Neural cell (in vitro differentiated cells): Measurements from ENCODE around the gene EDRF1.

Experiments used
- EP300 ChIP-seq: fragments of 450-650 bp; conservative IDR thresholded peaks from 2 replicates; pipeline ENCODE4 v1.6.1; 2014; ENCODE audit warnings: antibody characterized with exemption, mild to moderate bottlenecking, moderate library complexity; ENCODE audit not compliant: poor library complexity, severe bottlenecking
- EZH2 ChIP-seq: fragments of 200-600, 300-800 bp; shearing (Covaris generic), sonication (generic); IDR thresholded peaks from 2 replicates; pipeline ENCODE4 v1.6.1; 2014; ENCODE audit warnings: antibody characterized with exemption, low read length, borderline replicate concordance, mild to moderate bottlenecking; ENCODE audit not compliant: insufficient read depth, poor library complexity, severe bottlenecking
- MXI1 ChIP-seq: fragments of 450-650 bp; conservative IDR thresholded peaks from 2 replicates; pipeline ENCODE4 v1.6.1; 2014; ENCODE audit warnings: antibody characterized with exemption, mild to moderate bottlenecking; ENCODE audit not compliant: poor library complexity, severe bottlenecking
- RAD21 ChIP-seq: fragments of 450-650 bp; conservative IDR thresholded peaks from 2 replicates; pipeline ENCODE4 v1.6.1; 2014; ENCODE audit warnings: antibody characterized with exemption, mild to moderate bottlenecking, moderate library complexity
- SMC3 ChIP-seq: fragments of 450-650 bp; conservative IDR thresholded peaks from 2 replicates; pipeline ENCODE4 v1.6.1; 2014; ENCODE audit warnings: antibody characterized with exemption, mild to moderate bottlenecking, moderate library complexity; ENCODE audit not compliant: poor library complexity
- TF ChIP-seq, protein P1 (sequence below): fragments of 450-650 bp; IDR thresholded peaks from 2 replicates; pipeline ENCODE4 v1.5.1; 2014; ENCODE audit warnings: antibody characterized with exemption, mild to moderate bottlenecking, moderate library complexity; ENCODE audit not compliant: poor library complexity, severe bottlenecking
- TF ChIP-seq, protein P2 (sequence below): IDR thresholded peaks from 2 replicates; pipeline ENCODE4 v1.6.1; 2012; ENCODE audit warnings: borderline replicate concordance

DNA sequence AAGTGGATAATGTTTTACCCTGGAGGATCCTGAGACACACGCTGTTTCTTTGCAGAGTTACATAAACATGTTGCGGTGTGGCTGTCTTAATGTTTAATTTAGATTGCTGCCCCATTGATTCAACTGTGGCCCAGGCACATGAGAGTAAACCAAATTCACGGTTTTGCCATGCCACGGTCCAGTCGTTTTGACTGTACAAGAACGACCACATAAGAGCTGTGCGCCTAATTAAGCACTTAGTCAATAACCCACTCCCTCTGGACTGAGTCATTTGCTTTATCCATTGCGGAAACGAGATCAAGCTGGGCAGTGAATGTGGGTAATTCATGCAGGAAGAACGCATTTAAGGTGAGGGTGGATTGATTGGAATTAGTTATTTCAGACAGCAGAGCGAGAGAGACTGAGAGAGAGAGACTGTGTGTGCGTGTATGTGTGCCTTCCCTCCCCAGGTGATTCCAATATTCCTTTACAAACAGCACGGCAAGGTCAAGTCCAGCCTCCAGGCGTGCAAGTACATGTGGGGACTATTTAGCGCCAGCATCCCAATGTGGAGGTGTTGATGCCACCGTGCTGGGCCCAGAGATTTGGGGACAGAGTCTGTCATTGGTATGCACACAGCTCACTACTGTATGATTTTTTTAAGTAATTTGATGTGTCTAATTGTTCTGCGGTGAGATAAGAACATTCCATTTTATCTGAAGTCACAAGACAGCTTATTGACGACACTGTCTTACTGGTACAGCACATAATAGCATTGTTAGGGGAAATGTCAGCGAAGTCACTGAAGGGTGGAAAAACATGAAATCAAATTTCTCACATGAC, 28.1 kb upstream of the EDRF1 start:
- TF ChIP-seq, protein P1, sequence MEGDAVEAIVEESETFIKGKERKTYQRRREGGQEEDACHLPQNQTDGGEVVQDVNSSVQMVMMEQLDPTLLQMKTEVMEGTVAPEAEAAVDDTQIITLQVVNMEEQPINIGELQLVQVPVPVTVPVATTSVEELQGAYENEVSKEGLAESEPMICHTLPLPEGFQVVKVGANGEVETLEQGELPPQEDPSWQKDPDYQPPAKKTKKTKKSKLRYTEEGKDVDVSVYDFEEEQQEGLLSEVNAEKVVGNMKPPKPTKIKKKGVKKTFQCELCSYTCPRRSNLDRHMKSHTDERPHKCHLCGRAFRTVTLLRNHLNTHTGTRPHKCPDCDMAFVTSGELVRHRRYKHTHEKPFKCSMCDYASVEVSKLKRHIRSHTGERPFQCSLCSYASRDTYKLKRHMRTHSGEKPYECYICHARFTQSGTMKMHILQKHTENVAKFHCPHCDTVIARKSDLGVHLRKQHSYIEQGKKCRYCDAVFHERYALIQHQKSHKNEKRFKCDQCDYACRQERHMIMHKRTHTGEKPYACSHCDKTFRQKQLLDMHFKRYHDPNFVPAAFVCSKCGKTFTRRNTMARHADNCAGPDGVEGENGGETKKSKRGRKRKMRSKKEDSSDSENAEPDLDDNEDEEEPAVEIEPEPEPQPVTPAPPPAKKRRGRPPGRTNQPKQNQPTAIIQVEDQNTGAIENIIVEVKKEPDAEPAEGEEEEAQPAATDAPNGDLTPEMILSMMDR, result no peak
- TF ChIP-seq, protein P2, sequence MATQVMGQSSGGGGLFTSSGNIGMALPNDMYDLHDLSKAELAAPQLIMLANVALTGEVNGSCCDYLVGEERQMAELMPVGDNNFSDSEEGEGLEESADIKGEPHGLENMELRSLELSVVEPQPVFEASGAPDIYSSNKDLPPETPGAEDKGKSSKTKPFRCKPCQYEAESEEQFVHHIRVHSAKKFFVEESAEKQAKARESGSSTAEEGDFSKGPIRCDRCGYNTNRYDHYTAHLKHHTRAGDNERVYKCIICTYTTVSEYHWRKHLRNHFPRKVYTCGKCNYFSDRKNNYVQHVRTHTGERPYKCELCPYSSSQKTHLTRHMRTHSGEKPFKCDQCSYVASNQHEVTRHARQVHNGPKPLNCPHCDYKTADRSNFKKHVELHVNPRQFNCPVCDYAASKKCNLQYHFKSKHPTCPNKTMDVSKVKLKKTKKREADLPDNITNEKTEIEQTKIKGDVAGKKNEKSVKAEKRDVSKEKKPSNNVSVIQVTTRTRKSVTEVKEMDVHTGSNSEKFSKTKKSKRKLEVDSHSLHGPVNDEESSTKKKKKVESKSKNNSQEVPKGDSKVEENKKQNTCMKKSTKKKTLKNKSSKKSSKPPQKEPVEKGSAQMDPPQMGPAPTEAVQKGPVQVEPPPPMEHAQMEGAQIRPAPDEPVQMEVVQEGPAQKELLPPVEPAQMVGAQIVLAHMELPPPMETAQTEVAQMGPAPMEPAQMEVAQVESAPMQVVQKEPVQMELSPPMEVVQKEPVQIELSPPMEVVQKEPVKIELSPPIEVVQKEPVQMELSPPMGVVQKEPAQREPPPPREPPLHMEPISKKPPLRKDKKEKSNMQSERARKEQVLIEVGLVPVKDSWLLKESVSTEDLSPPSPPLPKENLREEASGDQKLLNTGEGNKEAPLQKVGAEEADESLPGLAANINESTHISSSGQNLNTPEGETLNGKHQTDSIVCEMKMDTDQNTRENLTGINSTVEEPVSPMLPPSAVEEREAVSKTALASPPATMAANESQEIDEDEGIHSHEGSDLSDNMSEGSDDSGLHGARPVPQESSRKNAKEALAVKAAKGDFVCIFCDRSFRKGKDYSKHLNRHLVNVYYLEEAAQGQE, result no peak
- TF ChIP-seq RAD21 (no peak), EZH2 (no peak), EP300 (no peak), SMC3 (no peak), MXI1 (no peak)
